HepG2 (cell line): ENCODE results near the gene POMT1. TPM values are rescaled to one million over a fixed set of nuclear protein-coding genes. Genes with fewer than 3 reads are reported as not detected.

Experiments used
- AGO2 ChIP-seq: fragments of 200-400 bp; formaldehyde crosslinking; optimal IDR thresholded peaks from 2 replicates; pipeline ENCODE3; 2017; ENCODE audit warnings: mild to moderate bottlenecking, low read depth, low read length, moderate library complexity
- PITX1 ChIP-seq: sonication (generic); formaldehyde crosslinking; IDR thresholded peaks from 2 replicates; pipeline ENCODE4 v1.5.1; 2020; ENCODE audit warnings: mild to moderate bottlenecking, missing genetic modification reagents
- POLR2G ChIP-seq: fragments of 200-400 bp; formaldehyde crosslinking; IDR thresholded peaks from 2 replicates; pipeline ENCODE4 v1.6.1; 2018; ENCODE audit warnings: mild to moderate bottlenecking, low read depth, low read length, moderate library complexity
- SMARCE1 ChIP-seq: fragments of 450-650 bp; IDR thresholded peaks from 2 replicates; pipeline ENCODE4 v1.6.1; 2017; ENCODE audit warnings: borderline replicate concordance
- ZNF101 ChIP-seq: sonication (generic); formaldehyde crosslinking; IDR thresholded peaks from 2 replicates; pipeline ENCODE4 v1.4.0; 2020; ENCODE audit warnings: mild to moderate bottlenecking, low read depth, missing genetic modification reagents, borderline replicate concordance
- ZNF232 ChIP-seq: sonication (generic); formaldehyde crosslinking; IDR thresholded peaks from 2 replicates; pipeline ENCODE4 v1.4.0; 2020; ENCODE audit warnings: missing genetic modification reagents, borderline replicate concordance
- ZNF550 ChIP-seq: sonication (generic); formaldehyde crosslinking; IDR thresholded peaks from 2 replicates; pipeline ENCODE4 v1.4.0; 2020; ENCODE audit warnings: mild to moderate bottlenecking, missing genetic modification reagents, borderline replicate concordance
- polyA plus RNA-seq, 8 experiments: library from polyadenylated mRNA; depleted of rRNA in 3 of 8; stranded (reverse) in 7 of 8; unstranded in 1 of 8; fragments of >200 nt; fragmentation: Illumina TruSeq in 4 of 8; extraction: Trizol in 4 of 8; gene quantifications; 2 replicates each; pipeline versions ENCODE4 v1.2.1 to v1.2.3, GENCODE V29; 2011 to 2016; ENCODE audit warnings: low read depth in 4 of 8, missing spikeins in 1 of 8, mixed read lengths in 1 of 8; ENCODE audit not compliant: insufficient read depth in 1 of 8
- total RNA-seq, 5 experiments: library from RNA; depleted of rRNA; stranded (reverse); fragments of >200 nt; fragmentation: Illumina TruSeq; extraction: Trizol; gene quantifications; 2 replicates each; pipeline ENCODE4 v1.2.3, GENCODE V29; 2016; ENCODE audit warnings: low read depth in 1 of 5
- TF ChIP-seq, protein P1 (sequence below): IDR thresholded peaks from 2 replicates; pipeline ENCODE4 v1.6.1; 2016; ENCODE audit warnings: missing compliant biosample characterization, missing genetic modification reagents, borderline replicate concordance
- TF ChIP-seq, protein P2 (sequence below): sonication (generic); formaldehyde crosslinking; conservative IDR thresholded peaks from 2 replicates; pipeline ENCODE4 v1.4.0; 2020; ENCODE audit warnings: mild to moderate bottlenecking, missing genetic modification reagents, moderate library complexity

The POMT1 gene
- total and polyA plus RNA-seq, 2 of the 13 experiments (the other 11 are each of a cell fraction or from before 2014, with no cell fraction given) = 21.6 to 22.7 TPM

DNA sequence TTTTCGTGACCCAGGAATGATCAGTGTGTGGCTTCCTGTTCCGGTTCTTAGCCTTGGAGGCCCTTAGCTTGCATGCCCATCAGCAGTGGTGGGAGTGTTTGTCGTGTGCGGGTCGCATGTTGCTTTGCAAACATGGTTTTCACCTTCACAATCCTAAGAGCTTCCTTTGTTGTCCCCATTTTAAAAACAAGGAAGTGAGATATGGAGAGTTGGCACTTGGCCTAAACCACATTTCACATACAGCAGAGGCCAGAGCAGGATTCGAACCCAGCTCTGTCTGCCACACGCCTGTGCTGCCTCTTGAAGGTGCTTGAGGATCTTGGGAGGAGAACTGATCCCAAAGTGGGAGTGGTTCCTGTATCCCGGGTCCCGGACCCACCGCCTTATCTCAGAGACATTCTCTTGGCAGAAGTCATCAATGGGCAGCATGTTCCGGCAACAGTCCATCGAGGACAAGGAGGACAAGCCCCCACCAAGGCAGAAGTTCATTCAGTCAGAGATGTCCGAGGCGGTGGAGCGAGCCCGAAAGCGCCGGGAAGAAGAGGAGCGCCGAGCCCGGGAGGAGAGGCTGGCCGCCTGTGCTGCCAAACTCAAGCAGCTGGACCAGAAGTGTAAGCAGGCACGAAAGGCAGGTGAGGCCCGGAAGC is 38.2 kb upstream of the POMT1 start (continued):
- TF ChIP-seq, protein P1, sequence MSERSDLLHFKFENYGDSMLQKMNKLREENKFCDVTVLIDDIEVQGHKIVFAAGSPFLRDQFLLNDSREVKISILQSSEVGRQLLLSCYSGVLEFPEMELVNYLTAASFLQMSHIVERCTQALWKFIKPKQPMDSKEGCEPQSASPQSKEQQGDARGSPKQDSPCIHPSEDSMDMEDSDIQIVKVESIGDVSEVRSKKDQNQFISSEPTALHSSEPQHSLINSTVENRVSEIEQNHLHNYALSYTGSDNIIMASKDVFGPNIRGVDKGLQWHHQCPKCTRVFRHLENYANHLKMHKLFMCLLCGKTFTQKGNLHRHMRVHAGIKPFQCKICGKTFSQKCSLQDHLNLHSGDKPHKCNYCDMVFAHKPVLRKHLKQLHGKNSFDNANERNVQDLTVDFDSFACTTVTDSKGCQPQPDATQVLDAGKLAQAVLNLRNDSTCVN (CRISPR knock-in tag) = no peak
- TF ChIP-seq AGO2 (peak; percentile 41), ZNF101 (CRISPR knock-in tag) (no peak), PITX1 (CRISPR knock-in tag) (no peak), SMARCE1 (no peak), ZNF550 (no peak), ZNF232 (no peak), POLR2G (0 out of 2 replicates have a peak, but pooled peaks have one; percentile 21)
- TF ChIP-seq, protein P2, sequence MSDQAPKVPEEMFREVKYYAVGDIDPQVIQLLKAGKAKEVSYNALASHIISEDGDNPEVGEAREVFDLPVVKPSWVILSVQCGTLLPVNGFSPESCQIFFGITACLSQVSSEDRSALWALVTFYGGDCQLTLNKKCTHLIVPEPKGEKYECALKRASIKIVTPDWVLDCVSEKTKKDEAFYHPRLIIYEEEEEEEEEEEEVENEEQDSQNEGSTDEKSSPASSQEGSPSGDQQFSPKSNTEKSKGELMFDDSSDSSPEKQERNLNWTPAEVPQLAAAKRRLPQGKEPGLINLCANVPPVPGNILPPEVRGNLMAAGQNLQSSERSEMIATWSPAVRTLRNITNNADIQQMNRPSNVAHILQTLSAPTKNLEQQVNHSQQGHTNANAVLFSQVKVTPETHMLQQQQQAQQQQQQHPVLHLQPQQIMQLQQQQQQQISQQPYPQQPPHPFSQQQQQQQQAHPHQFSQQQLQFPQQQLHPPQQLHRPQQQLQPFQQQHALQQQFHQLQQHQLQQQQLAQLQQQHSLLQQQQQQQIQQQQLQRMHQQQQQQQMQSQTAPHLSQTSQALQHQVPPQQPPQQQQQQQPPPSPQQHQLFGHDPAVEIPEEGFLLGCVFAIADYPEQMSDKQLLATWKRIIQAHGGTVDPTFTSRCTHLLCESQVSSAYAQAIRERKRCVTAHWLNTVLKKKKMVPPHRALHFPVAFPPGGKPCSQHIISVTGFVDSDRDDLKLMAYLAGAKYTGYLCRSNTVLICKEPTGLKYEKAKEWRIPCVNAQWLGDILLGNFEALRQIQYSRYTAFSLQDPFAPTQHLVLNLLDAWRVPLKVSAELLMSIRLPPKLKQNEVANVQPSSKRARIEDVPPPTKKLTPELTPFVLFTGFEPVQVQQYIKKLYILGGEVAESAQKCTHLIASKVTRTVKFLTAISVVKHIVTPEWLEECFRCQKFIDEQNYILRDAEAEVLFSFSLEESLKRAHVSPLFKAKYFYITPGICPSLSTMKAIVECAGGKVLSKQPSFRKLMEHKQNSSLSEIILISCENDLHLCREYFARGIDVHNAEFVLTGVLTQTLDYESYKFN (CRISPR knock-in tag) = no peak
